ENCODE data around the gene PPP4R4.

The PPP4R4 gene

GRCh38 chr14:94173885-94174603 is at the start of gene PPP4R4:
PPP4R4 (plus strand) TSS chr14:94174322; CDS start chr14:94174466, 144 bp downstream.
- peak; percentile 79 for DNase-seq

- no peak for DNase-seq
Observed at GRCh38 chr14:94124582-94125377, 49.3 kb upstream of the PPP4R4 start.

GRCh38 chr14:94125659-94126418 is 48.3 kb upstream of the PPP4R4 start:
- no peak for DNase-seq

- no peak for DNase-seq
Observed at GRCh38 chr14:94126419-94126677, 47.8 kb upstream of the PPP4R4 start.

GRCh38 chr14:94126800-94127199 is 47.3 kb upstream of the PPP4R4 start:
- DNase-seq: no peak

GRCh38 chr14:94127330-94127729 is 46.8 kb upstream of the PPP4R4 start:
- no peak for DNase-seq

- DNase-seq: no peak
Observed at GRCh38 chr14:94128216-94128839, 45.8 kb upstream of the PPP4R4 start.

- DNase-seq: peak; percentile 40
Observed at GRCh38 chr14:94129111-94129757, 44.9 kb upstream of the PPP4R4 start, which contains the start of gene IFI27L2. IFI27L2 (minus strand) TSS chr14:94129604; CDS start chr14:94129564, 40 bp downstream.

- no peak for DNase-seq
Observed at GRCh38 chr14:94129758-94130414, 44.2 kb upstream of the PPP4R4 start.

GRCh38 chr14:94132285-94132887 is 41.7 kb upstream of the PPP4R4 start:
- DNase-seq: peak; percentile 31

GRCh38 chr14:94135476-94135875 is 38.6 kb upstream of the PPP4R4 start:
- DNase-seq: no peak

- DNase-seq: peak; percentile 51
Observed at GRCh38 chr14:94136575-94137331, 37.4 kb upstream of the PPP4R4 start.

GRCh38 chr14:94138251-94138650 is 35.9 kb upstream of the PPP4R4 start:
- DNase-seq: no peak

- DNase-seq: no peak
Observed at GRCh38 chr14:94139006-94139405, 35.1 kb upstream of the PPP4R4 start.

GRCh38 chr14:94139421-94139820 is 34.7 kb upstream of the PPP4R4 start:
- DNase-seq: no peak

GRCh38 chr14:94142247-94142646 is 31.9 kb upstream of the PPP4R4 start:
- no peak for DNase-seq

- no peak for DNase-seq
Observed at GRCh38 chr14:94142836-94143235, 31.3 kb upstream of the PPP4R4 start.

GRCh38 chr14:94143239-94143638 is 30.9 kb upstream of the PPP4R4 start:
- no peak for DNase-seq

GRCh38 chr14:94143711-94144110 is 30.4 kb upstream of the PPP4R4 start:
- DNase-seq: no peak

- no peak for DNase-seq
Observed at GRCh38 chr14:94144765-94145164, 29.4 kb upstream of the PPP4R4 start.
